Measurements from ENCODE around the gene SSBP2.
A peak's percentile ranks its signal among the peaks of the same experiment; 100 is the strongest.

Gene SSBP2

GRCh38 chr5:81575924-81576323 is 175.0 kb downstream of the SSBP2 start:
- no peak for DNase-seq

GRCh38 chr5:81572201-81572600 is 178.7 kb downstream of the SSBP2 start:
- DNase-seq = no peak

- no peak for DNase-seq
Measured at GRCh38 chr5:81558188-81558587, 192.7 kb downstream of the SSBP2 start.

- no peak for DNase-seq
Measured at GRCh38 chr5:81556809-81557208, 194.1 kb downstream of the SSBP2 start.

GRCh38 chr5:81555865-81556264 is 195.0 kb downstream of the SSBP2 start:
- no peak for DNase-seq

- peak; percentile 73 for DNase-seq
Measured at GRCh38 chr5:81554647-81555046, 196.2 kb downstream of the SSBP2 start.

GRCh38 chr5:81553567-81554212 is 197.2 kb downstream of the SSBP2 start:
- DNase-seq = peak; percentile 3

GRCh38 chr5:81552852-81553566 is 197.9 kb downstream of the SSBP2 start:
- DNase-seq = peak; percentile 58

GRCh38 chr5:81549123-81549522 is 201.8 kb downstream of the SSBP2 start:
- DNase-seq = no peak

GRCh38 chr5:81547001-81547400 is 203.9 kb downstream of the SSBP2 start:
- no peak for DNase-seq

- no peak for DNase-seq
Measured at GRCh38 chr5:81545911-81546310, 205.0 kb downstream of the SSBP2 start.

GRCh38 chr5:81544351-81545018 is 206.4 kb downstream of the SSBP2 start:
- DNase-seq = no peak

- no peak for DNase-seq
Measured at GRCh38 chr5:81542242-81542641, 208.7 kb downstream of the SSBP2 start.

- DNase-seq = no peak
Measured at GRCh38 chr5:81537905-81538547, 212.9 kb downstream of the SSBP2 start.

- DNase-seq = no peak
Measured at GRCh38 chr5:81534441-81534840, 216.5 kb downstream of the SSBP2 start.

- DNase-seq = no peak
Measured at GRCh38 chr5:81533629-81534405, 217.1 kb downstream of the SSBP2 start.

- DNase-seq = no peak
Measured at GRCh38 chr5:81530919-81531318, 220.0 kb downstream of the SSBP2 start.

GRCh38 chr5:81525690-81526089 is 225.2 kb downstream of the SSBP2 start:
- DNase-seq = no peak

GRCh38 chr5:81524015-81524414 is 226.9 kb downstream of the SSBP2 start:
- no peak for DNase-seq

- DNase-seq = no peak
Measured at GRCh38 chr5:81522571-81522970, 228.3 kb downstream of the SSBP2 start.

GRCh38 chr5:81520769-81521168 is 230.1 kb downstream of the SSBP2 start:
- DNase-seq = no peak

- no peak for DNase-seq
Measured at GRCh38 chr5:81519217-81519905, 231.5 kb downstream of the SSBP2 start.

Measured in NCI-H748 treated with DMSO at 0.1 percent for 48 hours (cell line).